Activated CD4-positive, alpha-beta T cell treated with anti-CD3 and anti-CD28 coated beads for 36 hours (primary cell): ENCODE measurements around the gene PCCA. TPM values are rescaled to one million over a fixed set of nuclear protein-coding genes. Genes with fewer than 3 reads are reported as not detected.
"Not testable (repeated sequence)": the region's sequence is repeated elsewhere in the genome, so short reads cannot be mapped to it uniquely, and the experiment has no call there.

Experiments
- ATAC-seq: fragments of 200-7000 bp; cut with Tn5 transposase; one replicate; pipeline ENCODE4 v1.10.0; 2021; ENCODE audit warnings: mild to moderate bottlenecking, moderate library complexity
- CTCF ChIA-PET: fragments of 350-600 bp; sonication (Branson Sonifier 250); formaldehyde crosslinking; loops from one replicate; lab custom pipeline; 2021; ENCODE audit warnings: antibody characterized with exemption; lab: Charles Lee
- POLR2A ChIA-PET: fragments of 350-600 bp; sonication (Branson Sonifier 250); formaldehyde crosslinking; loops from one replicate; lab custom pipeline; 2021; ENCODE audit warnings: antibody characterized with exemption, inconsistent platforms; lab: Charles Lee
- DNase-seq: peaks from one replicate; pipeline ENCODE4 v3.0.0-alpha.2; 2020
- H3K27ac Mint-ChIP-seq: one replicate; pipeline ENCODE4 v1.8.0; 2021; ENCODE audit warnings: mixed read lengths
- H3K27me3 Mint-ChIP-seq: one replicate; pipeline ENCODE4 v1.8.0; 2021; ENCODE audit warnings: mixed read lengths
- H3K36me3 Mint-ChIP-seq: one replicate; pipeline ENCODE4 v1.8.0; 2021; ENCODE audit warnings: low read depth, mixed read lengths
- H3K4me1 Mint-ChIP-seq: one replicate; pipeline ENCODE4 v1.8.0; 2021; ENCODE audit warnings: mixed read lengths
- H3K4me3 Mint-ChIP-seq: one replicate; pipeline ENCODE4 v1.8.0; 2021; ENCODE audit warnings: mild to moderate bottlenecking, moderate library complexity, mixed read lengths
- H3K9me3 Mint-ChIP-seq: one replicate; pipeline ENCODE4 v1.8.0; 2021; ENCODE audit warnings: low read depth, mixed read lengths
- intact Hi-C, 2 experiments: fragments of 100-400 bp; cut with DNase I in 1 of 2; cut with micrococcal nuclease in 1 of 2; formaldehyde crosslinking; loops; one replicate each; pipeline versions ENCODE4 v1.14.2 to v1.15.1; 2022 to 2024; cut with DNase I, micrococcal nuclease
- total RNA-seq, 2 experiments: library from RNA; stranded (reverse); gene quantifications; one replicate each; pipeline ENCODE4 v1.2.3, GENCODE V29; 2021

The PCCA gene
- total RNA-seq, 2 experiments from 2014 or later, result 5.8 to 7.3 TPM

DNA sequence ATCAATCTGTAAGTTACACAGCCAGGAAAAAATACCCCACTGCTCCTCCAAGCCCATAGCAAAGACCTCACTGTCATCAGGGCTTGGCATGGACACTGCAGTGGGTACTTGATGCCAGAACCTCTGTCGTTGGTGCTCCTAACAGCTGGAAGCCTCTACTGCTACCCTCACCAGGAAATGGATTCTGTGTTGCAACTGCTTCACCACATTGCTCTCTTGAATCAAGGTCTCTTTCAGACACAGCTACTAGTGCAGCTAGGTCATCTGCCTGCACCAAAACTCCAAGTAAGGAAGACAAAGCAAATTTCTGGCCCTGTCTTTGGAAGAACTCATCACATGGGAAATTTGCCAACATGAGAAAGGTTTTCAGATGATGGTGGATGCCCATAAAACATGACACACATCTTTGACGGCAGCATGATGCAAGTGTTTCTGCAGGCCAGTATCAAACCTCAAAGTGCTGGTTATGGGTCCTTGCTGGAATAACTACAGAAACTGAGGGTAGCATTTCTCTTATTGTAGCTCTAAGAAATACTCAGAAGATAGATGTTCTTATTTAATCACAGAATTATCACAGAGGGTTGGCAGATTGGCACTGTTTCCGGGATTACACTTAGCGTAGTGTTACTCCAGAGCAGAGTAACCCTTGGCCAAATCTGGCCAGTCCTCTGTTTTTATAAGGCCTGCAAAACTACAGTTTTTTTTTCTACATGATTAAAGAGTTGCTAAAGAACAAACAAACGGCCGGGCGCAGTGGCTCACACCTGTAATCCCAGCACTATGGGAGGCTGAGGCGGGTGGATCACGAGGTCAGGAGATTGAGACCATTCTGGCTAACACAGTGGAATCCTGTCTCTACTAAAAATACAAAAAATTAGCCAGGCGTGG is 12.9 kb upstream of the PCCA start:
- Mint-ChIP-seq H3K4me3 (no peak overlapping the region), H3K27me3 (no peaks in the 10 kb centered on the region), H3K4me1 (no peaks in the 10 kb centered on the region), H3K9me3 (no peaks in the 10 kb centered on the region), H3K36me3 (no peaks in the 10 kb centered on the region), H3K27ac (no peak overlapping the region)
- DNase-seq, result no peak
- POLR2A ChIA-PET, result no interaction called here
- intact Hi-C loops, result no loop called here
- ATAC-seq, result no peak
- CTCF ChIA-PET, result interaction anchor here (1.0 kb wide), 1 partner anchor 14 kb away, joined by 4 read pairs; the partner anchor contains the start of gene PCCA

GRCh38 chr13:100079003-100079402 is 9.9 kb upstream of the PCCA start:
- H3K27ac Mint-ChIP-seq, ATAC-seq, DNase-seq, H3K9me3 Mint-ChIP-seq, H3K4me1 Mint-ChIP-seq, POLR2A ChIA-PET, H3K27me3 Mint-ChIP-seq, H3K36me3 Mint-ChIP-seq, H3K4me3 Mint-ChIP-seq, CTCF ChIA-PET: not testable (repeated sequence)
- intact Hi-C loops, result loop anchor here (1.0 kb wide), 1 partner anchor 9 kb away; no protein-coding TSS in a partner anchor

- DNase-seq, H3K27me3 Mint-ChIP-seq, H3K9me3 Mint-ChIP-seq, CTCF ChIA-PET, intact Hi-C loops, H3K4me1 Mint-ChIP-seq, H3K36me3 Mint-ChIP-seq, H3K27ac Mint-ChIP-seq, ATAC-seq, POLR2A ChIA-PET, H3K4me3 Mint-ChIP-seq: not testable (repeated sequence)
Measured at GRCh38 chr13:100083401-100083800, 5.5 kb upstream of the PCCA start.

GRCh38 chr13:100088273-100088643 is 635 bp upstream of the PCCA start:
- no peak for DNase-seq
- ChIA-PET CTCF (interaction anchor here (1.0 kb wide), 1 partner anchor 10 kb away, joined by 4 read pairs; no protein-coding TSS in a partner anchor), POLR2A (no interaction called here)
- Mint-ChIP-seq H3K27me3 (no peaks in the 10 kb centered on the region), H3K36me3 (no peaks in the 10 kb centered on the region), H3K9me3 (no peaks in the 10 kb centered on the region), H3K4me1 (peaks cover 17% of the 10 kb centered on the region), H3K27ac (no peak overlapping the region), H3K4me3 (peak overlapping the region; percentile 78)
- intact Hi-C loops, result loop anchor here (1.0 to 5.0 kb wide), 2 partner anchors 9 to 586 kb away; partner anchors contain the start of gene TM9SF2 (in 1 of the 2)
- ATAC-seq, result no peak

DNA sequence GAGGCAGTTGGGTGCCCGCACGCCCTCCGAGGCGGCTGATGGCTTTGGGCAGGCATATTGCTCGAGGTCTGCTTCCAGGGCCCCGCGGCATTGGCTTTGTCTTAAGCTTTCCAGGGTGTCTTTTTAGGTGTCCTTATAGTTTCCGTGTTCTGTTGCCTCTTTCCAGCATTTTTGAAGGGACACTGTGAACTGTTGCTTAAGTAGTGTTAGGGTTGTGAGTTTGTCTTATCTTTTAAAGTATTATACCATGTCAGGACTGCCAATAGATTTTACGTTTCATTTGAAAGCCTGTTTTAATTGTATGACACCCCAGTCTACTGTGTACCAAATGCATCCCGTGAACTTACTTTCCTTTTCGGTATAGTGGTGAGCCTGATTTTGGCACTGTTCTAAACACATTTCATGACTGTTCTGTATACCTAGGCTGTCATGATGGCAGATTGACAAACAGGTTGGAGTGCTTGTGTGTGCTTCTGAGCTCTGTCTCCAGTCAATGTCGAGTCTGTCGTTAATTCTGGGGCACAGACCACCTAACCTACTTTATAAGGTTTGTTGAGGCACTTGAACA is 656 bp downstream of the PCCA start:
- ATAC-seq (peak; percentile 78), DNase-seq (peak; percentile 8)
- intact Hi-C loops, result loop anchor here in 1 of 2 experiments (1.0 to 5.0 kb wide), 3 partner anchors 483 to 587 kb away; partner anchors contain the start of genes CLYBL and TM9SF2
- CTCF ChIA-PET, result interaction anchor here (0.6 to 1.7 kb wide), 7 partner anchors 13 to 484 kb away, joined by 3 to 6 read pairs (median 3); no protein-coding TSS in a partner anchor
- Mint-ChIP-seq H3K4me1 (peaks cover 14% of the 10 kb centered on the region), H3K27ac (peak overlapping the region; percentile 84), H3K27me3 (no peaks in the 10 kb centered on the region), H3K9me3 (no peaks in the 10 kb centered on the region), H3K4me3 (peak overlapping the region; percentile 78), H3K36me3 (no peaks in the 10 kb centered on the region)
- POLR2A ChIA-PET, result no interaction called here

GRCh38 chr13:100090861-100091260 is 2.0 kb downstream of the PCCA start:
- Mint-ChIP-seq H3K27me3 (no peaks in the 10 kb centered on the region), H3K27ac (no peak overlapping the region), H3K9me3 (no peaks in the 10 kb centered on the region), H3K4me1 (peaks cover 14% of the 10 kb centered on the region), H3K4me3 (no peak overlapping the region), H3K36me3 (no peaks in the 10 kb centered on the region)
- DNase-seq, result no peak
- ChIA-PET CTCF (interaction anchor here (1.0 kb wide), 1 partner anchor 485 kb away, joined by 3 read pairs; no protein-coding TSS in a partner anchor), POLR2A (no interaction called here)
- intact Hi-C loops, result no loop called here
- no peak for ATAC-seq

GRCh38 chr13:100091391-100091790 is 2.5 kb downstream of the PCCA start:
- ChIA-PET CTCF (no interaction called here), POLR2A (no interaction called here)
- intact Hi-C loops, result no loop called here
- peaks cover 16% of the 10 kb centered on the region for H3K4me1 Mint-ChIP-seq
- DNase-seq (no peak), ATAC-seq (no peak)
- H3K27me3 Mint-ChIP-seq, result no peaks in the 10 kb centered on the region
- no peak overlapping the region for H3K4me3 Mint-ChIP-seq
- H3K27ac Mint-ChIP-seq, result no peak overlapping the region
- no peaks in the 10 kb centered on the region for H3K36me3 Mint-ChIP-seq
- no peaks in the 10 kb centered on the region for H3K9me3 Mint-ChIP-seq

DNA sequence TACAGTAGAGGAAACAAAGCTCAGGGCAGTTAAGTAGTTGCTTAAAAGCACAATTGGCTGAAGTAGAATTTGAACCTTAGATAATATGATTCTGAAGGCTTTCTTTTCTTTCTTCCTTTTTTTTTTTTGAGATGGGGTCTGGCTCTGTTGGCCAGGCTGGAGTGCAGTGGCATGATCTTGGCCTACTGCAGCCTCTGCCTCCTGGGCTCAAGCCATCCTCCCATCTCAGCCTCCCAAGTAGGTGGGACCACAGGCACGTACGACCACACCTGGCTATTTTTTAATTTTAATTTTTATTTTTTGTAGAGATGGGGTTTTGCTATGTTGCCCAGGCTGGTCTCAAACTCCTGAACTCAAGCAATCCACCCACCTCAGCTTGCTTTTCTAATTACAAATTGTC is 3.4 kb downstream of the PCCA start:
- CTCF ChIA-PET, ATAC-seq, DNase-seq, H3K36me3 Mint-ChIP-seq, intact Hi-C loops, H3K27me3 Mint-ChIP-seq, H3K4me3 Mint-ChIP-seq, POLR2A ChIA-PET, H3K27ac Mint-ChIP-seq, H3K9me3 Mint-ChIP-seq: not testable (repeated sequence)
- H3K4me1 Mint-ChIP-seq, result peaks cover 16% of the 10 kb centered on the region

DNA sequence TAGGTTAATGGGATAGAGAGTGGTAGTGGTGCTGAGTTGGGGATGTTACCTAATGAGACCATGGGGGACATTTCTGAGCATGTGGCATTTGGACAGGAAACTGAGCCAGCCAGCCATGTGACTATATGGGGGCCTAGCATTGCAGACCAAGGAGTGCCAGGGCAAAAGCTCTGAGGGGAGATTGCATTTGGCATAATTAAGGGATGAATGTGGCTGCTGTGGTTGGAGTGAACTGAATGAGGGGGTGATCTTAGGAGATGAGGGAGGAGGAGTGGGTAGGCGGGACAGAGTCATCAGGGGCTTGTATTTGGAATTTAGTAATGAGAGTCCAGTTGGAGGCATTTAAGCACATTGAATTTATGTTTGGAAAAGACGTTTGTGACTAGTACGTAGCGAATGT is 6.6 kb downstream of the PCCA start:
- no peak for ATAC-seq
- Mint-ChIP-seq H3K4me1 (peaks cover 9% of the 10 kb centered on the region), H3K27me3 (no peaks in the 10 kb centered on the region), H3K36me3 (no peaks in the 10 kb centered on the region), H3K9me3 (no peaks in the 10 kb centered on the region), H3K4me3 (no peak overlapping the region), H3K27ac (no peak overlapping the region)
- DNase-seq, result no peak
- ChIA-PET POLR2A (no interaction called here), CTCF (no interaction called here)
- intact Hi-C loops, result no loop called here

DNA sequence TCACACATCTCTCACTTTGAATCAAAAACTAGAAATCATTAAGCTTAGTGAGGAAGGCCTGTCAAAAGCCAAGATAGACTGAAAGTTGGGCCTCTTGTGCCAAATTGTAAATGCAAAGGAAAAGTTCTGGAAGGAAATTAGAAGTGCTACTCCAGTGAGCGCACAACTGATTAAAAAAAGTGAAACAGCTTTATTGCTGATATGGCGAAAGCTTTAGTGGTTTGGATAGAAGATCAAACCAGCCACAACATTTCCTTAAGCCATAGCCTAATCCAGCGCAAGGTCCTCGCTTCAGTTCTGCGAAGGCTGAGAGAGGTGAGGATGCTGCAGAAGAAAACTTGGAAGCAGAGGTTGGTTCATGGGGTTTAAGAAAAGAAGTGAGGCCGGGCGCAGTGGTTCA is 7.6 kb downstream of the PCCA start:
- ATAC-seq, result no peak
- ChIA-PET CTCF (no interaction called here), POLR2A (no interaction called here)
- Mint-ChIP-seq H3K36me3 (no peaks in the 10 kb centered on the region), H3K9me3 (no peaks in the 10 kb centered on the region), H3K27me3 (no peaks in the 10 kb centered on the region), H3K4me1 (peaks cover 2% of the 10 kb centered on the region), H3K4me3 (no peak overlapping the region), H3K27ac (no peak overlapping the region)
- intact Hi-C loops, result no loop called here
- no peak for DNase-seq

DNA sequence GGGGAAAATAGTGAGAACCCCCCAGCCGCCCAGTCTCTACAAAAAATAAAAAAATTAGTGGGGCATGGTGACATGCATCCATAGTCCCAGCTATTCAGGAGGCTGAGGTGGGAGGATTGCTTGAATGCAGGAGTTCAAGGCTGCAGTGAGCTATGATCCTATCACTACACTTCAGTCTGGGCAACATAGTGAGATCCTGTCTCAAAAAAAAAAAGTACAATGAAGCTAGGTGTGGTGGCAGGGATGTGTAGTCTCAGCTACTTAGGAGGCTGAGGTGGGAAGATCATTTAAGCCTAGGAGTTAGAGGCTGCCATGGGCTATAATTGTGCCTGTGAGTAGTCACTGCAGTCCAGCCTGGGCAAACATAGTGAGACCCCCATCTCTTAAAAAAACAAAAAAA is 8.9 kb downstream of the PCCA start:
- CTCF ChIA-PET, result interaction anchor here (1.0 kb wide), 1 partner anchor 9 kb away, joined by 4 read pairs; no protein-coding TSS in a partner anchor

More for the DNA sequence above, 8.9 kb downstream of the PCCA start:
- Mint-ChIP-seq H3K4me3 (no peak overlapping the region), H3K9me3 (no peaks in the 10 kb centered on the region), H3K27me3 (no peaks in the 10 kb centered on the region), H3K4me1 (peaks cover 2% of the 10 kb centered on the region), H3K36me3 (no peaks in the 10 kb centered on the region), H3K27ac (no peak overlapping the region)
- intact Hi-C loops, result no loop called here
- ATAC-seq, result no peak
- POLR2A ChIA-PET, result no interaction called here
- no peak for DNase-seq
